ENCODE results near the gene AGAP4.
"Not testable (repeated sequence)": the region's sequence is repeated elsewhere in the genome, so short reads cannot be mapped to it uniquely, and the experiment has no call there.

AGAP4 gene

DNA sequence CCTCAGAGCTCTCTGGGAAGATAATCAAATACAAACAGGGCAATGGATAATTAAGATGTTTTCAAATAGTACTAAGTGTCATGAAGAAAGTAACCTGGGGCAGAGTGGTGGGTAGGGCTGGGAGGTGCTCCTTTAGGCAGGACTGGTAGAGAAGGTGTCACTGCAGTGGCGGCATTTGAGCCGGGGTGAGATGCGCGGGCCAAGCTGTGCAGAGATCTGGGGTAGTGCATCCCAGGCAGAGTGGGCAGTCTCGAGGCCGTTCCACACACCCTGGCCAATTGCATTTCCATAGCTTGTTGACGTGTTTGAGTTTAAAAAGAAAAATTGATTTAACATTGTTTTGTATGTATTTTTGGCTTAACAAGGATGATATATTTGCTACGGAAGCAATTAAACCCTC lies 57.3 kb downstream of the AGAP4 start:
- DNase-seq = not testable (repeated sequence)

DNA sequence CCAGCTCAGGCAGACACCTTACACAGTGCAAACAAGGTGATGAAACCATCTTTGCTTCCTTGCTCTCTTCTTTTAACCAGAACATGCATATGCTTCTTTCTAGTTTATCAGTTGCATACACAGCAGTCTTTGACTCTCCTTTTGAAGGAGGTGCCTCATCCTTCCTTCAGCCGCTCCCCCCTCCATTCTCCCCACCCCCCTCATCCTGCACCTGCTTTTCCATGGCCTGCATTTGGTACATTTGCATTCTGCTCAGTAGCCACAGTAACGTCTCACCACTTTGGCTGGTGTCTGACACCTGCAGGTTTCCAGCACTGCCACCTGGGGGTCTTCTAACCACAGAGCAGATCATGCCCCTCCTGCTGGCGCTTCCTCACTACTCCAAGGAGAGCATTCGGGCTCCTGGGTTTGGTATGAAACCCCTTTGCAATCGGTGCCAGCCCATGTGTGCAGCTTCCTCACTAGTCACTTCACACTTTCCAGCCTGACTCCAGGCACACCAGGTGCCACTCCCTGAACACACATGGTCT lies 60.0 kb downstream of the AGAP4 start:
- DNase-seq = not testable (repeated sequence)

DNA sequence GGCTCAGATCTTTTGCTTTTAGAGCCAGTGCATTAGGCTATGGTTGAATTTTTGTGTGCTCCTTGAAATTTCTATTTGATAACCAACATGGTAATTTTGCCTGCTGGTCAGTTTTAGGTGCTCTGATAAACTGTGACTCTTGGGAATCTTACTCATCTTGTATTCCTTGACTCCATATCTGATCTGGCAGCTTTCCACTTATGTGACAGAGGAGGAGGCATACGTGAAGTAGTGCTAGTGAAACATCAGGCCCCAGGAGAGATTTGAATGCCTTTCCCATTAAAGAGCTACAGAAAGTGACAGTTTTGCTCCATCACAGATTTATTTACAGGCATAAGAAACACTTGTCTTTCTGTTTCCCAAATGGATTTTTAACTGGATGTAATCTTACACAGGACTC lies 61.1 kb downstream of the AGAP4 start:
- DNase-seq = not testable (repeated sequence)
